ENCODE data around the gene MYO18B.

MYO18B gene

DNA sequence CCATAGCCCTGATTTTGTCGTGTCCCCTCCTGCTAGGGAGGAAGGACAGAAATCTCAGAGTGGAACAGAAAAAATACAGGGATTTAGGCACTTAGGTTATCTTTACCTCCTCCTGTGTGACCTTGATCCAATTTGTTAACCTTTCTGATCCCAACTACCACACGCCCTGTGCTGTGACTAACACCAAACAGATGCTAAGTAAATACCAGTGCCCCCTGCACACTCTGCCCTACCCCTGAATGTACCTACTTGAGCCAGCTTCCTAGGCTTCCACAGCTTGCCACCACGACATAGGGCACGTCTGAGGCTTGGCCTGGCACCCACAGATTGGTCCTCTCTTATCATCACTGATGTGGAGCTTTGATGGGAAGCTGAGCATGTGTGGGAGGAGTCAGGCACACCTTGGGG is 9.2 kb downstream of the MYO18B start:
- no peak for DNase-seq

DNA sequence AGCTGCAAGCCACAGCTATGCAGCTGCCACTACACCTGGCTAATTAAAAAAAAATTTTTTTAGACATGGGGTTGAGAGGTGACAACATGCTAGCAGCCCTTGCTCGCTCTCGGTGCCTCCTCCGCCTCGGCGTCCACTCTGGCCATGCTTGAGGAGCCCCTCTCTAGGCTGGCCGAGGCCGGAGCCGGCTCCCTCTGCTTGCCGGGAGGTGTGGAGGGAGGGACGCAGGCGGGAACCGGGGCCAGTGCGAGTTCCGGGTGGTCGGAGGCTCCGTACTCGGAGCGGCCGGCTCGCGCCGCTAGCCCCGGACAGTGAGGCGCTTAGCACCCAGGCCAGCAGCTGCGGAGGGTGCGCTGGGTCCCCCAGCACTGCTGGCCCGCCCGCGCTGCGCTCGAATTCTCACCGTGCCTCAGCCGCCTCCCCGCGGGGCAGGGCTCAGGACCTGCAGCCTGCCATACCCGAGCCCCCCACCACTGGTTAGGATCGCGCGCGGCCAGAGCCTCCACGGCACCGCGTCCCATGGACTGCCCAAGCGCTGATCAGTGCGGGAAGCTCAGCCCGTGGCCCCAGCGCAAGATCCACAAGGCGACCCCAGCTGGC is 10.7 kb downstream of the MYO18B start:
- no peak for DNase-seq

DNA sequence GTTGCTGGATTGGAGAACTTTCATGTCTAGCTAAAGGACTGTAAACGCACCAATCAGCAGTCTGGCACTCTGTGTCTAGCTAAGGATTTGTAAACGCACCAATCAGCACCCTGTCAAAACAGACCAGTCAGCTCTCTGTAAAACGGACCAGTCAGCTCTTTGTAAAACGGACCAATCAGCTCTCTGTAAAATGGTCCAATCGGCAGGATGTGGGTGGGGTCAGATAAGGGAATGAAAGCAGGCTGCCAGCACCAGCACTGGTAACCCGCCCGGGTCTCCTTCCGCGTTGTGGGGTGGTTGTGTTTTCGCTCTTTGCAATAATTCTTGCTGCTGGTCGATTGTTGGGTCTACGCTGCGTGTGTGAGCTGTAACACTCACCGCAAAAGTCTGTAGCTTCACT is 11.3 kb downstream of the MYO18B start:
- no peak for DNase-seq

DNA sequence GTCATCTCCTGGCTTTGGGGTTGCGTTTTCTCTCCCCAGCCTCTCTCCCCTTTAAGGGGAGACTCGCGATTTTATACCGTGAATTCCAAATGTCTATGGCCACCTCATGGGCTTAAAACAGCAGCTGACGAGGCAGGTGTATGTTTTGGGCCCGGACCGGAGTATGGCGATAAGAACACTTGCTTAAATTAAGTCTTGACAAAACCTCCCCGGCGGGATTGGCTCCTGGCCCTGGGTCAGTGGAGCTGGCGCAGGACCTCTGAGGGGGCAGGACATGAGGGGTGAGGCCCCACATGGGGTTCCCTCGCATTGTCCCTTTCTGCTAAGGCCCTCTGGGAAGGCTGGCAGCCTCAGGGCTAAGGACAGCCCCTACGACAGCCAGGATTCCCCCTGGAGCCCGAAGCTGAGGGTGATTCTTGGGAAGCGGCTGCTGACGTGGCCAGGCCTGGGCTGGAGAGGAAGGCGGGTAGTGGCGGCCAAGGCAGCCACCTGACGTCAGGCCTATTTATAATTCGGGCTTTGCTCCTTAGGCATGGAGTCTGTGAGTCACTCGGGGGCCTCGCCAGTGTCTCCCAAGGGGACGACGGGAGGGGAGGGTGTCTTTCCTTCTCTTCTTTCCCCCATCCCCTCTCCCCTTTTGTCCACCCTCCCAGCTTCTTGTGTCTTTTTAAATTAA is 12.7 kb downstream of the MYO18B start:
- DNase-seq: no peak

DNA sequence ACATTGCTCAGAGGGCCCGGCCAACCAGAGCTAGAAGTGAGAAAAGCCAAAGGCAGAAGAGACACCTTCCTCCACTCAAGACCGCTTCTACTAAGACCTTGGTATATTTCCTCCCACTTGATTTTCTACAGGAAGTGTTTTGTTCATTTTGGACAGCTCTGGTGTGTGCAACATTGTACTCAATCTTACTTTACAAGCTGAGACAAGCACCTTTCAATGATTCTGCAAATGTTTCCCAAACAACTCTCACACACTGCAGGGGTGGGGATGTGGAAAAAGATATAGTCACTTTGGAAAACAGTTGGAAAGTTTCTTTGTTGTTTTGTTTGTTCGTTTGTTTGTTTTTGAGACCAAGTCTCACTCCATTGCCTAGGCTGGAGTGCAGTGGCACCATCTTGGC is 15.7 kb downstream of the MYO18B start:
- DNase-seq: no peak

DNA sequence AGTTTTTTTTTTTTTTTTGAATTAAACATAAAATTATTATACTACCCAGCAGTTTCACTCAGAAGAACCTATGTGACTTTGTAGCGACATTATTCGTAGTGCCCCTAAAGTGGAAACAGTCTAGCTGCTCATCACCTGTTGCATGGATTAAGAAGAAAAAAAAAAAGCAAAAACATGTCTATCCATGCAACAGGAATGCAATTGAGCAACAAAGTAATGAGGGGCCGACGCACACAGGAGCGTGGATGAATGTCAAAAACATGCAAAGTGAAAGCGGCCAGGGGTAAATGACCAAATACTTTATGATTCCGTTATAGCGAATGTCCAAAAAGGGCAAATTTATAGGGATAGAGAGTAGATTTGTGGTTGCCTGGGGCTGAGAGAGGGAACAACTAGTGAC is 16.3 kb downstream of the MYO18B start:
- no peak for DNase-seq

DNA sequence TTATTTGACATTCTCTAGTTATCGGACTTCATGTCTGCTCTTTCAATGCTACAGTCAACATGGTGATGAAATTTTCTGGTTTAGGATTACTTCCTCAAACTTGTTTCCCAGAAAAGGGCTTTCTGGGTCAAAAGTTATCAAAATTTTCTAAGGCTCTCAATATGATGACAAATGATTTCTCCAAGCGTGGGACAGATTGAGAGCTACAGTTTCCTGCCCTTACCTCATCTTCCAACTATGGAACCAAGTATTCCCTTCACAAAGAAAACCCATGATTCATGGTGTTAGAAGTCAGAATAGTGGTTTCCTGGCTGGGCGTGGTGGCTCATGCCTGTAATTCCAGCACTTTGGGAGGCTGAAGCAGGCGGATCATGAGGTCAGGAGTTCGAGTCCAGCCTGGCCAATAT is 17.8 kb downstream of the MYO18B start:
- no peak for DNase-seq

DNA sequence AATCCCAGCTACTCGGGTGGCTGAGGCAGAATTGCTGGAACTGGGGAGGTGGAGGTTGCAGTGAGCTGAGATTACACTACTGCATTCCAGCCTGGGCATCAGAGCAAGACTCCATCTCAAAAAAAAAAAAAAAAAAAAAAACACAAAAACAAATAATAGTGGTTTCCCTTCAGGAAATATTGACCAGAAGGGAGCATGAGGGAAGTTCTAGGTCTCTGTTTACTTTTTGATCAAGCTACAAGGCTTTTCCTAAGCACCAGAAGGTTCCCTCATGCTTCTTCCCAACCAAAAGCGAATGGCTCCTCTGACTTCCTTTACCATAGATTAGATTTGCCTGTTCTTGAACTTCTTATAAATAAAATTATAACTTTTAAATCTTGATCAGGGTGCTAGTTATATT is 18.3 kb downstream of the MYO18B start:
- DNase-seq: no peak

DNA sequence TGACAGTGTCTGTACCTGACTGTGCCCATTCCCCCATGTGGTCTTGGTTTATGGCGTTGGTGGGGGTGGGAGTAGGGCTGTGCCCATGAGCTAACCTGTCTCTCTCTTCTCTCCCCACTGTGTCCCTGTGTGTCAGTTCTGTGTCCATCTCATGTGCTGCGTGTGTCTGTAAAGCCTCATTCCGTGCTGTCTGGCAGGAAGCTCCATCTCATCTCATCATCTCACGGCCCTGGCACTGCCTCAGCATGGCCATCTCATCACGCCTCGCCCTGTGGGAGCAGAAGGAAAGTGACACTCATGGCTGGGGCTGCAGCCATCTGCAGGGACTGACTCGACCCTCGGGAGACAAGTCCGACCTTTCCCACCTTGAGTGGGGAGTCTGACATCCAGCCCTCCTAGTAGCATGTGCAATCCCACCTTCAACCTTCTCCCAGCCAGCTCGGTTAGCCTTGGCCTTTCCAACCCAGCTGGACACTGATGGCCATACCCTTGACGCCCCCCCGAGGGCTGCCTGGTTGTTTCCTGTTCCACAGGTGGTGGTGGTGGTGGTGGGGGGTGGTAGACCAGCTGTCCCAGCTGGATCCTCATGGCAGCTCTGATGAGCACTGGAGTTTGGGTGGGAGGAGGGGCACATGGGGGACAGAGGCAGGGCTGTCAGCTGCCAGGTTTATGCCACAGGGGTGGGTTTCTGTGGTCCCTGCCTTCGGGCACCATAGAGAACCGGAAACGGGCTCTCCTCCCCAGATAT is 19.0 kb downstream of the MYO18B start:
- no peak for DNase-seq

DNA sequence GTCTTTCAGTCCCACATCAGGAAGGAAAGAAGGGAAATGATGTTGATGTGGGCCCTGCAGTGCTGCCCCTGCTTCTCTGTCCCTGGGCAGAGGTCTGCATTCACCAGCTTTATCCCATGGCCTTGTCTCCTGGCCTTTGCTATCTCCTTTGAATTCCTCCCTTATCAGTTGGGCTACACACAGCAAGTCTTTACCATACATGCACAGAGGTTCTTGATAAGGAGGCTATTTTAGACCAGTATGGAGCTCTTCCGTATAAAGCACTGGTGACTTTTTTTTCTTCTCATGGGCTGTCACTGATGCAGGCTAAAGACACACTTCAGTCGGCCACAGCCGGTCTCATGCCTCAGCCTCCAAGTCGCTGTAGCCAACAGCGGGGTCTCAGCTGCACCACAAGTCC is 20.2 kb downstream of the MYO18B start:
- DNase-seq: no peak

DNA sequence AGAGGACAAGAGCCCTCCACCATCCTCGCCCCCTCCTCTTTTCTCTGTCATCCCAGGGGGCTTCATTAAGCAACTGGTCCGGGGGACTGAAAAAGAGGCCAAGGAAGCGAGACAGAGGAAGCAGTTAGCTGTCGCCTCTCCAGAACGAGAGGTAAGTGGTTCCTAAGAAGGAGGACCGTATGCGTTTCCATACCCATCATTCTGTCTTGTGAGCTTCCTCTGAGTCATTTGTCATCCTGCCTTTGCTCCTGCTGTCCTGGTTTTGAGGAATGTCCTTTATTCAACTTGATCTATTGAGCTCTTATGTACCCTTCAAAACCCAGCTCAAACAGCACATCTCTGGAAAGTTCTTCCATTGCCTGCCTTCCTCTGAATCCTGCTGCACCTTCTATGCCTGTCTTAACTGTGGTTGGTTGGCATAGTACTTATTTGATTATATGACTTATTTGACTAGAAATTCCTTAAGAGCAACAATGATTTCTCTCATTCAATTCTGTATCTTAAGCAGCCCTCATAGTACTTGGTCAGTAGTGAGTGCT is 21.3 kb downstream of the MYO18B start:
- no peak for DNase-seq

DNA sequence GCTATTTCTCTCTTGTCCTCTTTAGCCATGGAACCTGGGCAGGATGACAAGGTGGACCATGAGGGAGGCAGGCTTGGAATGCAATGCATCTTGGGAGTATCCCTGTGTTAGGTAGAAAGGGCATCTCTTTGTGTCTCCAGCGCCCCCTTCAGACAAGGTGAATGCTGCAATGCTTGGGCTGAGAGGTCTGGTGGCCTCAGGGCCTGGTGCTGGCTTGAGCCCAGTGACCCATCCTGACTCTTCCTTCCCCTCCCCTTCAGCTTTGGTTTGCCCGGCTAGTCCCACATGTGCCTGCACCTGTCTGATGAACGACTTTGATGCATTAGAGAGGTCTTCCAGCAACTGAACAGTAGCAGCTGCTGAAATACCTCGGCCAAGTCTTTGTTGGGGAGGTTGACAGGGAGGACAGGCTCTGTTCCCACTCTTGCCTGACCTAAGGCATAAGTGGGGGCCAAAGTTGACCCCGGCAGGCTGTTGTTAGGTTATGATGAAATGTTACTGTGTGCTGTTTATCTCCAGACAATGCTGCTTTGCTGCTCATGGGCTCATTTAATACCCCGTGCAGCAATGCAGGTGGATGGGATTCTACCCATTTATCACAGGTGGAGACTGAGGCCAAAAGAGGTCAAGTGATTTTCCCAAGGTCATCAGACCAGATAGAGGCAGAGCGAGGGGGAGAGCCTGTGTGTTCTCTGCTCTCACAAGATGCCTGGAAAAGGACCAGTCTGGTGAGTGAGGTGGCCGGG is 22.5 kb downstream of the MYO18B start:
- DNase-seq: no peak

DNA sequence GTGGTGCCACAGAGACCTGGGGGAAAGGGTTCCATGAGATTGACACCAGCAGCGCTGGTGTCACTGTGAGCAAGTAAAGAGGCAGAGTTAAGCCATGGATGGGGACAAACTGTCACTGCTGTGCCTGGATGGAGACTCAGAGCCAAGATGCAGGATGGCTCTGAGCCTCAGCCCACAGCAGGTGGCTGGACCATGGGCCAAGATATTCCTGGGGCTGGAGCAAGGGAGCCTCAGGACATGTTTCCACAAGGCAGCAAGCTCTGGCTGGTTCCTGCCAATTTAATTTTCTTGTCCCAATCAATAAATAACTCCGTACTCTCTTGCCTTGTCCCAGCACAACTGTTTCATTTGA is 23.0 kb downstream of the MYO18B start:
- DNase-seq: no peak

DNA sequence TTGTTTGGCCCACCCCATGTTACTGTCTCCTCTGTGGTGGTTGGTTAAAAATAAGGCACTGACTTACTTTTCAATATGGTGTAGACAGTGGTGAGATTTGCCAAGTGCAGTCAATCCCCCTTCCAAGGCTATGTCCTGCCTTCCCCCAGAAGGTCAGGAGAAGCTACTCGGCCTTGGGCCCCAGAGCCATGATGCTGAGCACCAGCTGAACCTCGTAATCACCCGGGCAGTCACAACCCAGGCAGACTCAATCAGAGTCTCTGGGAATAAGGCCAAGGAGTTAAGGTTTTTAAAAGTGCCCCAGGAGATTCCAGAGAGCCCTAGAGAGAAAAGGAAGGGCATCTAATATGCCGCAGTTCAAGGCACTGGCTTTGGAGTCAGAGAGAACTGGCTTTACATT is 23.8 kb downstream of the MYO18B start:
- no peak for DNase-seq

DNA sequence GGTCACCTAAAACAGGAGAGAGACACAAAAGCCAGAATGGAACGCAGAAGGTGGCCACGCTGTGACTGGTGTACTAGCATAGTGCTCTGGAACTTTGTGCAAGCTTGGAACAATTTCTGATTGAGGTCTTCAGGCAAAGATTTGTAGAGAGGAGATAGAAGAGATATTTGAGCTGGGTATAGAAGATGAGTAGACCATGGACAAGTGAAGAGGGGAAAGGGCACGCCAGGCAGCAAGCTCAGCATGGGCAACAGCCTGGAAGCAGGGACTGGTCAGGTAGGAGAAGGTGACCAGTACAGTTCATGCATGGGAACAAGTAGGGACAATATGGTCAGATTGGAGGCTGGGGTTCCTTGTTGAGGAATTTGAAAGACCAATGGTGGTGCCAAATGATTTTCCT is 24.4 kb downstream of the MYO18B start:
- no peak for DNase-seq

DNA sequence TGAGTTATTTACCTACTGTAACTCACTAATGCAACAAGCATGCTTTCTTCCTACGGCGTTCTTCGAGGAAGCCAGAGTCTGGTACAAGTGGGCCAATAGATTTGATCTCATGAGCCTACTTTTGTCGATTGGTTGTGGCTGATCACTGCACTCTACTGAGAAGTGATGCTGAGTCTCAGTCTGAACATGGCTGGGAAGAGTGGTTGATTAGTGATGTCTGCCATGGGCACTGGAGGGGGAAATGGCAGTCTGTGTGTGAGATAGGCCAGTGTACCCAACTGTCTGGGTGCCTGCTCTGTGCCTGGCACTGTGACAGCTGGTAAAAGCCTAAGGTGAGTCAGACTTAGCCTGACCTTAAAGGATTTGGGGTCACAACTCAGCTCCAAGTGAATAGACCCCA is 28.3 kb downstream of the MYO18B start:
- no peak for DNase-seq

DNA sequence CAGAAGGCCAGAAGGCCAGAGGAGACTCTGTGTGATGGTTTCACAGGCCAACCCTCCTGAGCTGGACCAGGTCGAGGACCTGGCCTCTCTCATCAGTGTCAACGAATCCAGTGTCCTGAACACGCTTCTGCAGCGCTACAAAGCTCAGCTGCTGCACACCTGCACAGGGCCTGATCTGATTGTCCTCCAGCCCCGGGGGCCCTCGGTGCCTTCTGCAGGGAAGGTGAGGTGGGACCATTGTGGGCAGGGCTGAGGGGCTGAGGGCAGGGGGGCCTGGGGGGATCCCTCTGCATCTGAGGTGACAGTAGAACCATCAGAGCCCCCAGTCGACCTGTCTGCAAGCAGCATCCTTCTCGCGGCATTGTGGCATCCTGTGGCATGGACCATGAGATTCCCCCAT is 30.3 kb downstream of the MYO18B start:
- no peak for DNase-seq

DNA sequence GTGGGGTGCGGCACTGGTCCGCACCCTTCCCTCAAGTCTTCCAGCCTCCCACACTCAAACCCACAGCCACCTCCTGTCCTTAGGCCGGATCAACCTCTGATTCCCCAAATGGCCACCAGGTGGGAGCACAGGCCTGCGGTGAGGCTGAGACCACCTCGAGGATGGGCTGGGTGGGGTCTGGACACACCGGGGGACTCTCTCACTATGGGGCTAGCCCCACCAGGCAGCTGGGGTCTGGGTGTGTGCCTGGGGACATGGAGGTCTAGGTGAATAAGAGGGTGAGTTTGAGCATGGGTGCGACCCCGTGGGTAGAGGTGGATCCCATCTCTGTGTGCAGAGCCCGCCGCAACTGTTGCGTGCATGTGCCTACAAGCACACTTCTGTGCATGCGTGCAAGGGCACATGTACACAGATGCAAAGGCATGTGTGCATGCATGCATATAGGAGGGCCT is 32.6 kb downstream of the MYO18B start:
- DNase-seq: no peak

DNA sequence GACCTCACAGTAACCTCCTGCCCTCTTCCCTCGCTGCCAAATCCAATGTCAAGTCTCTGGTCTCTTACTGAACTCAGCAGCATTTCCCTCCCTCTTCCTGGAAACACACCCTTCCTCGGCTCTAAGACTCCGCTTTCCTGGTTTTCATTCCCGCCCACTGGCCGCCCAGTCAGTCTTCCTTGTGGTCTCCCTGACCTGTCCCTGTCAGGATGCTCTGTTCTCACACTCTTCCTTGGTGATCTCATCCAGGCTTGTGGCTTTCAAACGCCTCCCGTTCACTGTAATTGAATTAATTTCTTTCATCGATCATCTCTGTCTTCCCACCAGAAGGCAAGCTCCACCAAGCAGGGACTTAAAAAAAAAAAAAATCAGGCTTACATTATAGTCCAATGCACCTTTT is 33.5 kb downstream of the MYO18B start:
- DNase-seq: no peak

DNA sequence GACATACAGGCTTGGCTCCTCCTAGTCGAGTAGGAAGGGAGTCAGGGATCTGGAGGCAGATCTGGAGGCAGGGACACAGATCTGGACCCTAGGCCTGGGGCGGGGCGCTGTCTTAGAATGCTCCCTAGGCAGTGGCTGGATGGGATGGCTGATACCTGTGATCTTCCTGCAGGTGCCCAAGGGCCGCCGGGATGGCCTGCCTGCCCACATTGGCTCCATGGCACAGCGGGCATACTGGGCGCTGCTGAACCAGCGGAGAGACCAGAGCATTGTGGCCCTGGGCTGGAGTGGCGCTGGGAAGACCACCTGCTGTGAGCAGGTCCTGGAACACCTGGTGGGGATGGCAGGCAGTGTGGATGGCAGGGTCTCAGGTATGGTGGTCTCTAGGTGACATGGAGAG is 35.4 kb downstream of the MYO18B start:
- DNase-seq: no peak

DNA sequence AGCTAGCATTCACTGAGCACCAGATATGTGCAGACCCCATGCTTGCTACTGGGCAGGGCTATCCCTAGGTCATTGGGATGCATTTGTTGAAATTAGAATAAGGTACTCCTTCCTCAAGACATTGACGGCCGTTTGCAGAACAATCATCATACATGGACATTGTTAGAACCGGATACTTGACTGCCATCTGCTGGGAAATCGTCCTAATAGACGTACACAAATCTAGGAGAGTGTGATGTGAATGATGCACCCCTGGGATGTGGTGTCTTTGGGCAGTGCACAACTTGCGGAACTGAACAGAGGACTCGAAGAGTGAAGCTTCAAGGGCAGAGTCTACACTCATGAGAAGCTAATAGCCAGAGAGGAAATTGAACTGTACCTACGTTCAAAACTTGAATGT is 35.9 kb downstream of the MYO18B start:
- no peak for DNase-seq

DNA sequence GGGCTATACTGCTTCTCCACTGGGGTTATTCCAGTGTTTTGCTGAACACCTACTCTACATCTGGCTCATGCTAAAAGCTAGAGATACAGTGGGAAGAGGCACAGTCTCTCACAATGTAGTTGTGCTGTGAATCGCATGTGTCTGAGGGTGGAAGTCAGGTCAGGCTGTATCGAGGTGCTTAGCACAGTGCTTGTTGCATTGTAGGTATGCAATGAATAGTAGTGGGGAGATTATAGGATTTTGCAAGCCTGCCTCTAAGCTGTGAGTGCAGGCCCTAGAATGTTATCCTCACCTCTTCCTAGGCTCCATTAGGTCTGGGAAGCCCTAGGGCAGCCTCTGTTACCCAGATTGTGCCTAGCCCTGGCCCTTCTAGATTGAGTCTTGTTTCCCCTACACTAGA is 37.4 kb downstream of the MYO18B start:
- DNase-seq: no peak

DNA sequence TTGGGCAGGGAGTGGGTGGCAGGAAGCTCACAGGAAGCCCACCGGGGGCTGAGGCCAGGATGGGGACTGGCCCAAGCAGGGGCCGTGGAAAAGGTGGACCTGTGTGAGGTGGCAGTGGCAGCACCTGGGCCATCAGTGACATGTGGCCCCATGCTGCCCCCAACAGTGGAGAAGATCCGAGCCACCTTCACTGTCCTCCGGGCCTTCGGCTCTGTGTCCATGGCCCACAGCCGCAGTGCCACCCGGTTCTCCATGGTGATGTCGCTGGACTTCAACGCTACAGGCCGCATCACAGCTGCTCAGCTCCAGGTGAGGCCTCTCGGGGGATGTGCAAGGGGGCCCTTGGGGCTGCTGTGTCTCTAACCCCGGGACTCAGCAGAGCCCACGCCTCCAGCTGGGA is 37.9 kb downstream of the MYO18B start:
- no peak for DNase-seq
